ENCODE measurements around the gene PIGL.
A peak's percentile ranks its signal among the peaks of the same experiment; 100 is the strongest.
"Not testable (repeated sequence)": the region's sequence is repeated elsewhere in the genome, so short reads cannot be mapped to it uniquely, and the experiment has no call there.

The PIGL gene

GRCh38 chr17:16273929-16274339 is 56.9 kb downstream of the PIGL start:
- no peak for DNase-seq (ENCODE audit: low read depth)

- no peak for DNase-seq (ENCODE audit: low read depth)
These were observed 58.0 kb downstream of the PIGL start for GRCh38 chr17:16275024-16275423.

- no peak for DNase-seq (ENCODE audit: low read depth)
These were observed 60.2 kb downstream of the PIGL start for GRCh38 chr17:16277163-16277562.

- DNase-seq (ENCODE audit: low read depth), result peak; percentile 82
These were observed 64.3 kb downstream of the PIGL start for GRCh38 chr17:16281351-16281750.

- DNase-seq (ENCODE audit: low read depth), result peak; percentile 81
These were observed 65.5 kb downstream of the PIGL start for GRCh38 chr17:16282522-16282921.

- peak; percentile 44 for DNase-seq (ENCODE audit: low read depth)
These were observed 66.7 kb downstream of the PIGL start for GRCh38 chr17:16283705-16284104.

- DNase-seq (ENCODE audit: low read depth), result no peak
These were observed 68.6 kb downstream of the PIGL start for GRCh38 chr17:16285646-16286008.

GRCh38 chr17:16286009-16286946 is 69.3 kb downstream of the PIGL start:
- DNase-seq (ENCODE audit: low read depth), result peak; percentile 97

- DNase-seq (ENCODE audit: low read depth), result no peak
These were observed 70.0 kb downstream of the PIGL start for GRCh38 chr17:16286947-16287562.

- DNase-seq (ENCODE audit: low read depth), result peak; percentile 76
These were observed 70.6 kb downstream of the PIGL start for GRCh38 chr17:16287563-16288027.

GRCh38 chr17:16288860-16289571 is 72.0 kb downstream of the PIGL start:
- no peak for DNase-seq (ENCODE audit: low read depth)

- no peak for DNase-seq (ENCODE audit: low read depth)
These were observed 76.9 kb downstream of the PIGL start for GRCh38 chr17:16293931-16294330.

GRCh38 chr17:16294560-16294959 is 77.5 kb downstream of the PIGL start:
- DNase-seq (ENCODE audit: low read depth), result no peak

- DNase-seq (ENCODE audit: low read depth), result not testable (repeated sequence)
These were observed 79.1 kb downstream of the PIGL start for GRCh38 chr17:16296072-16296471.

- DNase-seq (ENCODE audit: low read depth), result no peak
These were observed 80.5 kb downstream of the PIGL start for GRCh38 chr17:16297367-16298139.

- no peak for DNase-seq (ENCODE audit: low read depth)
These were observed 81.2 kb downstream of the PIGL start for GRCh38 chr17:16298140-16298662.

GRCh38 chr17:16300554-16300953 is 83.5 kb downstream of the PIGL start:
- no peak for DNase-seq (ENCODE audit: low read depth)

- DNase-seq (ENCODE audit: low read depth), result no peak
These were observed 85.2 kb downstream of the PIGL start for GRCh38 chr17:16301963-16302855.

GRCh38 chr17:16302856-16303255 is 85.8 kb downstream of the PIGL start:
- no peak for DNase-seq (ENCODE audit: low read depth)

GRCh38 chr17:16304830-16305229 is 87.8 kb downstream of the PIGL start:
- no peak for DNase-seq (ENCODE audit: low read depth)

- DNase-seq (ENCODE audit: low read depth), result no peak
These were observed 89.2 kb downstream of the PIGL start for GRCh38 chr17:16306211-16306610.

Data from non-pigmented ciliary epithelial cell (primary cell).